Naive thymus-derived CD4-positive, alpha-beta T cell (primary cell): ENCODE data around the gene CXCL13. TPM values are rescaled to one million over a fixed set of nuclear protein-coding genes. Genes with fewer than 3 reads are reported as not detected.

Experiments
- ATAC-seq: fragments of 150-1000 bp; cut with Tn5 transposase; 2 replicates; pipeline ENCODE4 v1.10.0; 2021; ENCODE audit warnings: mild to moderate bottlenecking, moderate library complexity
- CTCF ChIA-PET: fragments of 350-600 bp; sonication (Branson Sonifier 250); formaldehyde crosslinking; loops from one replicate; lab custom pipeline; 2021; ENCODE audit warnings: antibody characterized with exemption; lab: Charles Lee
- POLR2A ChIA-PET: fragments of 350-600 bp; sonication (Branson Sonifier 250); formaldehyde crosslinking; loops from one replicate; lab custom pipeline; 2021; ENCODE audit warnings: antibody characterized with exemption, inconsistent platforms; lab: Charles Lee
- DNase-seq, 9 donors: peaks; one replicate each; pipeline versions ENCODE4 v3.0.0 to v3.0.0-alpha.2; 2020 to 2022; ENCODE audit warnings: mixed read lengths in 1 of 9
- H3K27ac ChIP-seq: one replicate; pipeline ENCODE4 v1.7.0; 2013; ENCODE audit warnings: mild to moderate bottlenecking, low read depth, low read length, moderate library complexity
- H3K27me3 ChIP-seq, 2 donors: one replicate each; pipeline ENCODE4 v1.7.0; 2013; ENCODE audit warnings: low read length in 2 of 2, mild to moderate bottlenecking in 2 of 2, moderate library complexity in 2 of 2; ENCODE audit not compliant: control insufficient read depth in 2 of 2, insufficient read depth in 2 of 2
- H3K36me3 ChIP-seq, 3 experiments: 1 replicate in 2 of 3; 2 replicates in 1 of 3; pipeline ENCODE4 v1.7.0; 2013; ENCODE audit warnings: low read length in 3 of 3, mild to moderate bottlenecking in 3 of 3, moderate library complexity in 1 of 3; ENCODE audit not compliant: insufficient read depth in 3 of 3, control insufficient read depth in 2 of 3
- H3K4me1 ChIP-seq, 2 donors: one replicate each; pipeline ENCODE4 v1.7.0; 2013; ENCODE audit warnings: low read length in 2 of 2, mild to moderate bottlenecking in 2 of 2, moderate library complexity in 1 of 2; ENCODE audit not compliant: control insufficient read depth in 2 of 2, insufficient read depth in 2 of 2
- H3K4me3 ChIP-seq: 2 replicates; pipeline ENCODE4 v1.7.0; 2013; ENCODE audit warnings: mild to moderate bottlenecking, low read length
- H3K9me3 ChIP-seq, 3 experiments: 1 replicate in 2 of 3; 2 replicates in 1 of 3; pipeline ENCODE4 v1.7.0; 2013; ENCODE audit warnings: low read length in 3 of 3; ENCODE audit not compliant: control insufficient read depth in 2 of 3
- H3K27ac Mint-ChIP-seq, 9 donors: one replicate each; pipeline ENCODE4 v1.8.0; 2020 to 2022; ENCODE audit warnings: mixed read lengths in 9 of 9, mild to moderate bottlenecking in 8 of 9, moderate library complexity in 5 of 9, inconsistent platforms in 2 of 9
- H3K27me3 Mint-ChIP-seq, 5 donors: one replicate each; pipeline ENCODE4 v1.8.0; 2021 to 2022; ENCODE audit warnings: mixed read lengths in 5 of 5, mild to moderate bottlenecking in 1 of 5
- H3K36me3 Mint-ChIP-seq, 5 donors: one replicate each; pipeline ENCODE4 v1.8.0; 2020 to 2022; ENCODE audit warnings: mixed read lengths in 5 of 5, mild to moderate bottlenecking in 3 of 5, inconsistent platforms in 1 of 5
- H3K4me1 Mint-ChIP-seq, 7 donors: one replicate each; pipeline ENCODE4 v1.8.0; 2020 to 2022; ENCODE audit warnings: mixed read lengths in 7 of 7, mild to moderate bottlenecking in 3 of 7, inconsistent platforms in 1 of 7
- H3K4me3 Mint-ChIP-seq, 10 donors: one replicate each; pipeline ENCODE4 v1.8.0; 2020 to 2022; ENCODE audit warnings: mild to moderate bottlenecking in 10 of 10, mixed read lengths in 10 of 10, moderate library complexity in 6 of 10, inconsistent platforms in 2 of 10
- H3K9me3 Mint-ChIP-seq, 11 donors: one replicate each; pipeline ENCODE4 v1.8.0; 2020 to 2022; ENCODE audit warnings: mixed read lengths in 11 of 11, mild to moderate bottlenecking in 4 of 11, inconsistent platforms in 1 of 11, moderate library complexity in 1 of 11
- intact Hi-C, 2 donors: fragments of 100-400 bp; cut with micrococcal nuclease; formaldehyde crosslinking; loops; one replicate each; pipeline ENCODE4 v1.15.1; 2023
- polyA plus RNA-seq, 2 donors: library from polyadenylated mRNA; unstranded; fragments of 300-500 nt; fragmentation: Illumina TruSeq; gene quantifications; one replicate each; pipeline ENCODE4 v1.2.3, GENCODE V29; 2021
- total RNA-seq, 6 experiments: library from RNA in 5 of 6; stranded (reverse) in 5 of 6; gene quantifications; 1 replicate in 5 of 6; 2 replicates in 1 of 6; pipeline ENCODE4 v1.2.3 and lab custom pipeline; 2021 to 2026

Gene CXCL13
- total and polyA plus RNA-seq, 7 experiments from 2014 or later, result 0.56 TPM; not detected in 6

GRCh38 chr4:77595364-77595973, 10.2 kb upstream of the CXCL13 start:
- Histone ChIP-seq H3K27me3 (no peaks in the 10 kb centered on the region), H3K4me3 (no peak overlapping the region), H3K27ac (no peak overlapping the region), H3K9me3 (no peaks in the 10 kb centered on the region), H3K36me3 (no peaks in the 10 kb centered on the region), H3K4me1 (peaks cover 0 to 13% of the 10 kb centered on the region in 2 donors)
- DNase-seq (no peak), ATAC-seq (peak; percentile 41)
- peaks cover 0 to 33% (median 0%) of the 10 kb centered on the region in 7 donors for H3K4me1 Mint-ChIP-seq
- H3K4me3 Mint-ChIP-seq, result no peak overlapping the region
- CTCF ChIA-PET, result no interaction called here
- peaks cover 0 to 1% (median 0%) of the 10 kb centered on the region in 11 donors for H3K9me3 Mint-ChIP-seq
- POLR2A ChIA-PET, result no interaction called here
- H3K27ac Mint-ChIP-seq, result peak overlapping the region in 1 of 9 donors; percentile 50
- no peaks in the 10 kb centered on the region for H3K36me3 Mint-ChIP-seq
- intact Hi-C loops, result loop anchor here in 1 of 2 donors (1.0 to 2.0 kb wide), 2 partner anchors 8 to 15 kb away; no protein-coding TSS in a partner anchor
- peaks cover 2 to 15% (median 9%) of the 10 kb centered on the region in 5 donors for H3K27me3 Mint-ChIP-seq

- no peak overlapping the region for H3K4me3 ChIP-seq
- intact Hi-C loops, result no loop called here
- peaks cover 0 to 5% of the 10 kb centered on the region in 2 donors for H3K4me1 ChIP-seq
- no peaks in the 10 kb centered on the region for H3K36me3 Mint-ChIP-seq
- H3K9me3 Mint-ChIP-seq, result peaks cover 0 to 1% (median 0%) of the 10 kb centered on the region in 11 donors
- no peaks in the 10 kb centered on the region for H3K36me3 ChIP-seq
- H3K9me3 ChIP-seq, result no peaks in the 10 kb centered on the region
- peak; percentile 35 for ATAC-seq
- no peak for DNase-seq
- peaks cover 0 to 16% (median 6%) of the 10 kb centered on the region in 7 donors for H3K4me1 Mint-ChIP-seq
- H3K27me3 ChIP-seq, result no peaks in the 10 kb centered on the region
- no peak overlapping the region for H3K4me3 Mint-ChIP-seq
- peaks cover 0 to 15% (median 8%) of the 10 kb centered on the region in 5 donors for H3K27me3 Mint-ChIP-seq
- POLR2A ChIA-PET, result no interaction called here
- CTCF ChIA-PET, result no interaction called here
- no peak overlapping the region for H3K27ac ChIP-seq
- no peak overlapping the region for H3K27ac Mint-ChIP-seq
These were observed 6.2 kb upstream of the CXCL13 start for GRCh38 chr4:77599378-77599777.

- Histone ChIP-seq H3K4me3 (no peak overlapping the region), H3K27me3 (no peaks in the 10 kb centered on the region), H3K9me3 (no peaks in the 10 kb centered on the region), H3K36me3 (no peaks in the 10 kb centered on the region), H3K4me1 (peaks cover 0 to 1% of the 10 kb centered on the region in 2 donors), H3K27ac (no peak overlapping the region)
- ATAC-seq (peak; percentile 63), DNase-seq (peak in 4 of 9 donors; percentile 8 to 27 (median 12))
- no peaks in the 10 kb centered on the region for H3K36me3 Mint-ChIP-seq
- H3K4me1 Mint-ChIP-seq, result peaks cover 0 to 8% (median 4%) of the 10 kb centered on the region in 7 donors
- intact Hi-C loops, result loop anchor here (1.0 to 5.0 kb wide), 5 partner anchors 14 to 360 kb away; no protein-coding TSS in a partner anchor
- peaks cover 0 to 1% (median 0%) of the 10 kb centered on the region in 11 donors for H3K9me3 Mint-ChIP-seq
- no peak overlapping the region for H3K4me3 Mint-ChIP-seq
- ChIA-PET CTCF (interaction anchor here (0.6 to 1.2 kb wide), 4 partner anchors 15 to 267 kb away, joined by 3 read pairs; no protein-coding TSS in a partner anchor), POLR2A (no interaction called here)
- peaks cover 2 to 15% (median 8%) of the 10 kb centered on the region in 5 donors for H3K27me3 Mint-ChIP-seq
- no peak overlapping the region for H3K27ac Mint-ChIP-seq
These were observed 4.8 kb upstream of the CXCL13 start for GRCh38 chr4:77600521-77601451.

GRCh38 chr4:77601614-77602187, 3.9 kb upstream of the CXCL13 start:
- CTCF ChIA-PET, result interaction anchor here (1.1 to 1.2 kb wide), 2 partner anchors 16 to 217 kb away, joined by 3 read pairs; no protein-coding TSS in a partner anchor
- H3K9me3 Mint-ChIP-seq, result peaks cover 0 to 1% (median 0%) of the 10 kb centered on the region in 11 donors
- peaks cover 2 to 14% (median 8%) of the 10 kb centered on the region in 5 donors for H3K27me3 Mint-ChIP-seq
- H3K27me3 ChIP-seq, result no peaks in the 10 kb centered on the region
- no peak overlapping the region for H3K4me3 Mint-ChIP-seq
- H3K9me3 ChIP-seq, result no peaks in the 10 kb centered on the region
- H3K27ac Mint-ChIP-seq, result no peak overlapping the region
- no peaks in the 10 kb centered on the region for H3K36me3 ChIP-seq
- no peak for ATAC-seq
- intact Hi-C loops, result loop anchor here (1.0 to 5.0 kb wide), 6 partner anchors 15 to 1171 kb away; no protein-coding TSS in a partner anchor
- no peaks in the 10 kb centered on the region for H3K4me1 ChIP-seq
- no peaks in the 10 kb centered on the region for H3K36me3 Mint-ChIP-seq
- H3K4me1 Mint-ChIP-seq, result peaks cover 0 to 8% (median 4%) of the 10 kb centered on the region in 7 donors
- no peak overlapping the region for H3K4me3 ChIP-seq
- no peak for DNase-seq
- H3K27ac ChIP-seq, result no peak overlapping the region
- POLR2A ChIA-PET, result no interaction called here

GRCh38 chr4:77613267-77613666, 7.6 kb downstream of the CXCL13 start:
- no peaks in the 10 kb centered on the region for H3K9me3 ChIP-seq
- peaks cover 0 to 19% (median 13%) of the 10 kb centered on the region in 5 donors for H3K27me3 Mint-ChIP-seq
- no peaks in the 10 kb centered on the region for H3K9me3 Mint-ChIP-seq
- no peaks in the 10 kb centered on the region for H3K4me1 ChIP-seq
- no peaks in the 10 kb centered on the region for H3K27me3 ChIP-seq
- ChIA-PET CTCF (no interaction called here), POLR2A (no interaction called here)
- no peak overlapping the region for H3K4me3 Mint-ChIP-seq
- peak overlapping the region in 1 of 9 donors; percentile 36 for H3K27ac Mint-ChIP-seq
- no peak overlapping the region for H3K27ac ChIP-seq
- DNase-seq (no peak), ATAC-seq (no peak)
- H3K4me3 ChIP-seq, result no peak overlapping the region
- intact Hi-C loops, result no loop called here
- no peaks in the 10 kb centered on the region for H3K36me3 ChIP-seq
- peaks cover 0 to 3% (median 0%) of the 10 kb centered on the region in 7 donors for H3K4me1 Mint-ChIP-seq
- peaks cover 0 to 3% (median 0%) of the 10 kb centered on the region in 5 donors for H3K36me3 Mint-ChIP-seq

- peaks cover 14 to 27% (median 22%) of the 10 kb centered on the region in 5 donors for H3K27me3 Mint-ChIP-seq
- POLR2A ChIA-PET, result no interaction called here
These were observed 9.5 kb downstream of the CXCL13 start for GRCh38 chr4:77615153-77615552.

More at GRCh38 chr4:77615153-77615552, 9.5 kb downstream of the CXCL13 start:
- ATAC-seq (no peak), DNase-seq (no peak)
- no peaks in the 10 kb centered on the region for H3K27me3 ChIP-seq
- Mint-ChIP-seq H3K4me1 (peaks cover 5 to 12% (median 7%) of the 10 kb centered on the region in 7 donors), H3K36me3 (peaks cover 0 to 3% (median 0%) of the 10 kb centered on the region in 5 donors), H3K4me3 (no peak overlapping the region), H3K9me3 (no peaks in the 10 kb centered on the region), H3K27ac (no peak overlapping the region)
- no peak overlapping the region for H3K4me3 ChIP-seq
- no peaks in the 10 kb centered on the region for H3K9me3 ChIP-seq
- H3K36me3 ChIP-seq, result no peaks in the 10 kb centered on the region
- CTCF ChIA-PET, result interaction anchor here (0.8 kb wide), 1 partner anchor 297 kb away, joined by 3 read pairs; no protein-coding TSS in a partner anchor
- no peaks in the 10 kb centered on the region for H3K4me1 ChIP-seq
- H3K27ac ChIP-seq, result no peak overlapping the region
- intact Hi-C loops, result loop anchor here in 1 of 2 donors (5.0 kb wide), 2 partner anchors 248 to 373 kb away; no protein-coding TSS in a partner anchor
